Central memory CD8-positive, alpha-beta T cell (primary cell): Measurements from ENCODE around the gene ZNF423.
A peak's percentile ranks its signal among the peaks of the same experiment; 100 is the strongest.

ENCODE experiments used
- ATAC-seq: fragments of 150-1000 bp; cut with Tn5 transposase; replicated peaks from 2 replicates; pipeline ENCODE4 v1.10.0; 2022; ENCODE audit warnings: mild to moderate bottlenecking, moderate FRiP score, moderate number of reproducible peaks; ENCODE audit not compliant: poor library complexity, severe bottlenecking; ENCODE audit errors: extremely low read depth
- DNase-seq, 2 donors: peaks; one replicate each; pipeline ENCODE4 v3.0.0; 2021; ENCODE audit warnings: low spot score in 2 of 2
- H3K27ac Mint-ChIP-seq: one replicate; pipeline ENCODE4 v1.8.0; 2022; ENCODE audit warnings: low read depth, mild to moderate bottlenecking, moderate library complexity, mixed read lengths
- H3K27me3 Mint-ChIP-seq: one replicate; pipeline ENCODE4 v1.8.0; 2022; ENCODE audit warnings: mixed read lengths
- H3K36me3 Mint-ChIP-seq: one replicate; pipeline ENCODE4 v1.8.0; 2022; ENCODE audit warnings: mild to moderate bottlenecking, moderate library complexity, mixed read lengths; ENCODE audit not compliant: insufficient read depth
- H3K4me1 Mint-ChIP-seq: one replicate; pipeline ENCODE4 v1.8.0; 2022; ENCODE audit warnings: mixed read lengths
- H3K4me3 Mint-ChIP-seq: one replicate; pipeline ENCODE4 v1.8.0; 2022; ENCODE audit warnings: mild to moderate bottlenecking, moderate library complexity, mixed read lengths
- H3K9me3 Mint-ChIP-seq: one replicate; pipeline ENCODE4 v1.8.0; 2022; ENCODE audit warnings: mixed read lengths

ZNF423 gene

DNA sequence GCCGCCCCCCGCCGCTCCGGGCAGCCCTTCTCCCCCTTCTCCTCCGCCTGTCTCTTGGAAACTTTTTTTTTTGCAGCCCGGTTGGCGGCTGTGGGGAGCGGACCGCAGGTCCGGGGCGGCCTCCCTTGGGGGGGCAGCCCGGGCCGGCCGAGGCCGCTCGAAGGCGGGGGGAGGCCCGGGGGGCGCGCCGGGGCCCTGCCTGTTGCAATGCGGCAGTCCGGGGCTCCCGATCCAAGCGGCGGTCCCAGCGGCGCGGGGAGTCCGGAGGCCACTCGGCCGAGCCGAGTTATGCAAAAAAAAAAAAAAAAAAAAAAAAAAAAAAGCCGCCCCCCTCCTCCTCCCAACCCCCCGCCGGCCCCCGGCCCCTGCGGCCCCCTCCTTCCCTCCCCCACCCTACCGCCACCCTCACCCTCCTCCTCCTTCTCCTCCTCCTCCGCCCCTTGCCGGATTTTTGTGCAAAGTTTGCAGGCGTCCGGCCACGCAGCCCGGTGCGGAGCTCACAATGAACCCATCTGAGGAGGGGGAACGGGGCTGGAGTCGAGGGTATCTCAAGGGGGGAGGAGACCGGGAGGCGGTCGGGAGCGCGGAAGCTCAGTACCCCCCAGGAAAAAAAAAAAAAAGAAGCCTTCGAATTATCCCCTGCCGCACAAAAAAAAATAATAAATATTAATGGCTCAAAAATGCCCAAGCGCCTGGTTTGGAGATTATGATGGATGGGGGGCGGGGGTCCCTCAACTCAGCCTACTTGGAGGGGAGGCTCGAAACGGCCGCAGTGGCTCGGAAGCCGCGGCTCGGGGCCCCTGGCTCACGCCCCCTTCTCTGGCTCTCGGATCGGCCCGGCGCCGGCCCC lies at the start of gene ZNF423:
TSS of gene ZNF423 (minus strand) at position 291 of the 850 bp plus-strand sequence. CDS start 338 bp downstream, outside the sequence.
- H3K4me1 Mint-ChIP-seq: peaks cover 4% of the 10 kb centered on the region
- DNase-seq (no peak), ATAC-seq (no peak)
- no peak within 1 kb of the TSS for H3K27ac Mint-ChIP-seq
- H3K4me3 Mint-ChIP-seq: peak within 1 kb of the TSS; percentile 77
- peaks cover 63% of the 10 kb centered on the region for H3K27me3 Mint-ChIP-seq
- peaks cover 1% of the 10 kb centered on the region for H3K36me3 Mint-ChIP-seq
- no peaks in the 10 kb centered on the region for H3K9me3 Mint-ChIP-seq

DNA sequence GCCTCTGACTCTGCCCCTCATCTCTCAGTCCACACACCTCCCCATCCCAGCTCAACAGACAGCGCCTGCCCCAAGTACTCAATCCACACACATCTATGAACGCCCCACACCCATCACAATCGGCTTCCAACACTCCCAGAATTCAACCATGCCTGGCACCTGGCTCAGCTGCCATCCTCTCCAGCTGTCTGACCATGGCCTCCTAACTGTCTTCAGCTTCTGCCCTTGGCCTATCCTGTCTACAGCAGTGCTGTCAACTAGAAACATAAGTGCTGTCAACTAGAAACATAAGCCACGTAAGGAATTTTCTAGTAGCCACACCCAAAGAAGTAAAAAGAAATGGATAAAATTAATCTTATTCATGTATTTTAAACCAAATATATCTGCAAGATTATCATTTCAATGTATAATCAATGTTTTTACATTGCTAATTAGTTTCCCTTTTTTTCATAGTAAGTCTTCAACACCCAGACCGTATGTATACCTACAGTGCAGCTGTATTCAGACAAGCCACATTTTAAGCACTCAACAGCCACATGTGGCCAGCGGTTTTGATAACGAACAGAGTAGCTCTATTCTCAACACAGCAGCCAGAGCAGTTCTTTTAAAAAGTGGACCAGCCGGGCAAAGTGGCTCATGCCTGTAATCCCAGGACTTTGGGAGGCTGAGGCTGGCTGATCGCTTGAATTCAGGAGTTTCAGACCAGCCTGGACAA lies 48.6 kb upstream of the ZNF423 start:
- H3K27me3 Mint-ChIP-seq: peaks cover 13% of the 10 kb centered on the region
- no peaks in the 10 kb centered on the region for H3K9me3 Mint-ChIP-seq
- ATAC-seq (no peak), DNase-seq (no peak)
- peaks cover 2% of the 10 kb centered on the region for H3K36me3 Mint-ChIP-seq
- no peaks in the 10 kb centered on the region for H3K4me1 Mint-ChIP-seq
- no peak overlapping the region for H3K4me3 Mint-ChIP-seq
- no peak overlapping the region for H3K27ac Mint-ChIP-seq

DNA sequence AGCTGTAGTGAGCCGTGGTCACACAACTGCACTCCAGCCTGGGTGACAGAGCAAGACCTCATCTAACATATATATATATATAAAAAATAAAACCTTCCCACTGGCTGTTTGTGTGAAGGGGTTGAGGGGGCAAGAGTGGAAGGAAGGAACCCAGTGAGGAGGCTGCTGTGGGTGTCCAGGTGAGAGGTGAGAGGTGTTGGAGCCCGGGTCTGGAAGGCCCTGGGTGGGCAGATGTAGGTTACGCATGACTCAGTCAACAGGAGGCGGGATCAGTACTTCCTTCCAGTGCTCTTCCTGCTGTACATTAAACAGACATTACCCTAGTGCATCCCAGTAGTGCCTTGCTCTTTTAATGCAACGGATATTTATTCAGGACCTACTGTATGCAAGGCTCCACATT lies 47.0 kb upstream of the ZNF423 start:
- no peak for DNase-seq
- peaks cover 7% of the 10 kb centered on the region for H3K27me3 Mint-ChIP-seq
- no peaks in the 10 kb centered on the region for H3K4me1 Mint-ChIP-seq
- H3K27ac Mint-ChIP-seq: no peak overlapping the region
- no peaks in the 10 kb centered on the region for H3K9me3 Mint-ChIP-seq
- H3K36me3 Mint-ChIP-seq: peaks cover 2% of the 10 kb centered on the region
- H3K4me3 Mint-ChIP-seq: no peak overlapping the region
- no peak for ATAC-seq

DNA sequence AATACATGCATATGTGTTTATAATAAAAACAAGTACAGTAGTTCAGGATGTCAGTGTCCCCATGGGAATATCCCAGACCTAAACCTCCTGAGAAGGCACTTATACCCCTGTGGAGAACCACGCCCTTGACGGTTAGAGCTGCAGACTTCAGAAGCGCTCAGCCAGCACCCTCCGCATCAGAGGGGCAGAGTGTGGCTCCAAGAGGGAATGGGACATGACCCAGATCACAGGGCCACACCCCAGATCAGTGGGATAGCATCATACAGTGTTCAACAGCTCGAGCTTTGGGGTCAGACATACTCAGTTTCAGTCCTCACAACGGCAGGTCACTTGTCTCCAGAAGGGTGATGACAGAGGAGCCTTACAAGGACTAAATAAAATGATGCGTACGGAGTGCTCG lies 45.8 kb upstream of the ZNF423 start:
- no peak for DNase-seq
- Mint-ChIP-seq H3K9me3 (no peaks in the 10 kb centered on the region), H3K36me3 (no peaks in the 10 kb centered on the region), H3K27ac (no peak overlapping the region), H3K4me1 (no peaks in the 10 kb centered on the region), H3K27me3 (peaks cover 14% of the 10 kb centered on the region), H3K4me3 (no peak overlapping the region)
- no peak for ATAC-seq

DNA sequence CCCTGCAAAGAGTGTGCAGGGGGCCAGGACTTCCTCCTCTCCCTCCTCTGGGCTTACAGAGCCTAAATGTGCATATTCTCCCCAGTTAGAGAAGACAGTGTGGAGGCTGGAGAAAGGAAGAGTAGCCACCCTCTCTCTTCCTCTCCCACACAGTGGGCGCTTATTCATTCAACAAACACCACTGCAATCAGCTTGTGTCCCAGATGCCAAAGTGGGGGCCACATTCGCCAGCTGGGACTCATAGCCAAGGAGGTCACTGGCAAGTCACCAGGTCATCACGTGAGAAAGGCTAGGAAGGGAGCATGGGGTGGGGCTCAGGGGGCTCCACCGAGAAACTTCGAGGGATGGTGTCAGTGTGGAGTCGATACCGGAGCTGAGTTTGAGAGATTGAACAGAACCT lies 45.0 kb upstream of the ZNF423 start:
- H3K27me3 Mint-ChIP-seq: peaks cover 20% of the 10 kb centered on the region

DNA sequence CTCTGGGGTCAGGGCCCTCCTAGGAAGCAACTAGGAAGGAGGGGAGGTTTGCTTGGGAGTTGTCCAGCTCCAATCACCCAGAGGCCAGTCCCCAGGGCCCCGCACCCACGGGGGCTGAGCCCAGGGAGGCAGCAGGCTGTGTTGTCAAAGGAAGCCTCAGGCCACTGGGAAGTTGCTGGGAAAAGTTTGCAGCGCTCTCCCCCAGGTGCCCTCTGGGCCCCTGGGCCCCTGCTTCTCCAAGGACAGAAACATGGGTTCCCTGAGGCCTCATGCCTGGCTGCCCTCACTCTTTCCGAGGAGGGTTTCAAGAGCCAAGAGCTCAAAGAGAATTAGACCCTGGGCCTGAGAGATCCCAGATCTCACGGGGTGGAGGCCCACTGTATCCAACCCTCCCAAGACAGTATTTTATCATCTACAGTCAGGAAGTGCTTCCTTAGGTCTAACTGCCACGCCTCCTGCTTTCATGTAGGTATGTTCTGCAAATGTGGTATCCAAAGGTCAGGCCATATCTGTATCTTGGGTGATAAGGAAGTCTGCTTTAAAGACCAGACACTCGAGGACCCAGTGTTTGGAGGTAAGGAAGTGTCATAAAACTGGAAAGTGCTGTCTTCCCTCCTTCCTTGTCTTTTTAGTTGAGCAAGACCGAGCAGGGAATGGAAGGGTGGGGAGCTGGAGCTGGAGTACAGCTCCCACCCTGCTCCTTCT lies 44.2 kb upstream of the ZNF423 start:
- Mint-ChIP-seq H3K27ac (no peak overlapping the region), H3K27me3 (peaks cover 26% of the 10 kb centered on the region), H3K9me3 (no peaks in the 10 kb centered on the region), H3K36me3 (no peaks in the 10 kb centered on the region), H3K4me3 (no peak overlapping the region), H3K4me1 (no peaks in the 10 kb centered on the region)
- DNase-seq (no peak), ATAC-seq (no peak)

More for the DNA sequence above, 45.0 kb upstream of the ZNF423 start:
- Mint-ChIP-seq H3K9me3 (no peaks in the 10 kb centered on the region), H3K36me3 (no peaks in the 10 kb centered on the region), H3K4me3 (no peak overlapping the region), H3K27ac (no peak overlapping the region), H3K4me1 (no peaks in the 10 kb centered on the region)
- ATAC-seq (no peak), DNase-seq (no peak)

DNA sequence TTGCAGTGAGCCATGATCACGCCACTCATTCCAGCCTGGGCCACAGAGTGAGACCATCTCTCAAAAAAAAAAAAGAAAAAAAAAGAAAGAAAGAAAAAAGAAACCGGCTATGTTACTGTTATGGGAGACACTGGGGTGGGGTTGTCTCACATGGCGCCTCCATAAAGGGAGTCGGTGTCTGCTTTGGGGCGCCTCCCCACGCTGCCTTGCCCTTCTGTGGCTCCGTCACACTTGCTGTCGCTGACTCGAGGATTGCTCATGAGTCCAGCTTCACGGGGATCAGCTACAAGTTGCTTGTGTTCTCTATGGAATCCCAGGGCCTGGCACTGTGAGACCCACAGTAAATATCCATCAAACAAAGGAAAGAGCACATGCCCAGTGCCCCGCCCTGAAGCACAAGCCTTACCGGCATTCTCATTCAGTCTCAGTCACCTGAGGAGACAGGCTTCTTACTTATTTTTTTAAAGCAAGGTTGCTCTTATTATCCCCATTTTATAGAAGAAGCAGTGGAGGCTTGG lies 40.6 kb upstream of the ZNF423 start:
- H3K27ac Mint-ChIP-seq: no peak overlapping the region
- DNase-seq (no peak), ATAC-seq (no peak)
- H3K4me3 Mint-ChIP-seq: no peak overlapping the region
- peaks cover 58% of the 10 kb centered on the region for H3K27me3 Mint-ChIP-seq
- H3K4me1 Mint-ChIP-seq: no peaks in the 10 kb centered on the region
- no peaks in the 10 kb centered on the region for H3K36me3 Mint-ChIP-seq
- H3K9me3 Mint-ChIP-seq: no peaks in the 10 kb centered on the region

DNA sequence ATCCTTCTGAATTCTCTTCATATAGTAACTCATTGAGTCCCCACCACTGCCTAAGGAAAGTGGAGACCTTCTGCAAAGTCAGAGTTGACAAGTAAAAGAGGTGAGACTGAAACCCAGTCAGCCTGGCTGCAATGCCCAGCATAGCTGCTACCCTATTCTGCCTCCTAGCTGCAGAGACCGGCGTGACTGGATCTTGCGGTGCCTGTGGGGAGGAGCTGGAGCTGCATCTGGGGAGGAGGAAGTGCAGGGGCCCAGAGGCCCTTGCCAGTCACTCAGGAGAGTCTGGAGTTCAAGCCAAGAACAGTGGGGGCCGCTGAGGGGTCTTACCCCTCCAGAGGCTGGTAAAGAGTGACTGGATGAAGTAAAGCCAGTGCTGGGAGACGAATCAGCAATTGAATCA lies 35.0 kb upstream of the ZNF423 start:
- Mint-ChIP-seq H3K27ac (no peak overlapping the region), H3K4me1 (no peaks in the 10 kb centered on the region)

DNA sequence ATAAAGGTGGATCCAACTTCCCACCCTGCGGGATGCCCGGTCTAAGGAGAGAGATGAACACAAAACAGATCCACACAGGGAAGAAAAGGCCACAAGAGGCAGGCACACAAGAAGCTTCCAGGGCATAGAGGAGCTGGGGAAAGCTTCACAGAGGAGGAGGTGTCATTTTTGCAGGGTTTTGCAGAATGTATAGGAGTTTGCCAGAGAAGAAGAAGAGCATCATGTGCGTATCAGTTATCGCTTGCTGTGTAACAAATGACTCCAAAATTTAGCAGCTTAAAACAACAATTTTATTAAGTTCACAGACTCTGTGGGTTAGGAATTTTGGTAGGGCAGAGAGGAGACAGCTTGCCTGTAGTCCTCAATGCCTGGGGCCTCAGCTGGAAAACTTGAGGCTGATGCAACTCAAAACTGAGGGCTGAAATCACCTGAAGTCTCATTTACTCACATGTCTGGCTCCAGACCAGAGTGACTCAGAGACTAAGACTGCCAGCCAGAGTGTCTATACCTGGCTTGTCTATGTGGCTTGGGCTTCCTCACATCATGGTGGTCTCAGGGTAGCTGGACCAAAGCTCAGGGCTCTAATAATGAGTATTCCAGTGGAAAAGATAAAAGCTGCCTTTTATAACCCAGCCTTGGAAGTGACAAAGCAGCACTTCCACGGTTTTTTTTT lies 33.9 kb upstream of the ZNF423 start:
- H3K36me3 Mint-ChIP-seq: no peaks in the 10 kb centered on the region
- H3K4me3 Mint-ChIP-seq: no peak overlapping the region
- H3K4me1 Mint-ChIP-seq: no peaks in the 10 kb centered on the region
- no peak for ATAC-seq
- no peak for DNase-seq
- H3K27ac Mint-ChIP-seq: no peak overlapping the region
- H3K27me3 Mint-ChIP-seq: peaks cover 68% of the 10 kb centered on the region
- peaks cover 6% of the 10 kb centered on the region for H3K9me3 Mint-ChIP-seq

More for the DNA sequence above, 35.0 kb upstream of the ZNF423 start:
- ATAC-seq (no peak), DNase-seq (no peak)
- Mint-ChIP-seq H3K27me3 (peaks cover 76% of the 10 kb centered on the region), H3K36me3 (no peaks in the 10 kb centered on the region), H3K4me3 (no peak overlapping the region), H3K9me3 (peaks cover 6% of the 10 kb centered on the region)

DNA sequence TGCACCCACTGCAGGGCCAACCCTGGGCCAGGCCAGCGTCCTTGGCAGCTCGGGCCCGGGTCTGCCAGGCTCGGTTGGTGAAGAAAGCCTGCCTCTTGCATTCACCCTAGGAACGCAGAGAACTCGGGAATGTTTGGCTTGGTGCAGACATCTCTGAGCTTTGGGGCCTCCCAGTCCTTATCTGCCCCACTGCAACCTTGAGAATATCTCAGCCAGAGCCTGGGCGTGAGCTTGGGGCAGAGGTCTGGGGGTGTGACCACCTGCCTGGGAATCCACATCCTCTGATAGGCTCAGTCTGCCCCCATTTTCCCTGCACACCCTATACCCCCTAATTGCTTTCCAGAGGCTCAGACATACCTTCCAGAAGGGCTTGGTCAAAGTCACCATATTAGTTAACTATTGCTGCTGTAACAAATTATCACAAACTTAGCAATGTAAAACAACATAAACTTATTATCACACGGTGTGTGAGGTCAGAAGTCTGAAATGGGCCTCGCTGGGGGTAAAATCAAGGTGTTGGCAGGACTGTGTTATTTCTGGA lies 30.7 kb upstream of the ZNF423 start:
- peaks cover 66% of the 10 kb centered on the region for H3K27me3 Mint-ChIP-seq
- no peak for ATAC-seq
- no peaks in the 10 kb centered on the region for H3K4me1 Mint-ChIP-seq
- H3K27ac Mint-ChIP-seq: no peak overlapping the region
- H3K36me3 Mint-ChIP-seq: no peaks in the 10 kb centered on the region
- no peak for DNase-seq
- peaks cover 6% of the 10 kb centered on the region for H3K9me3 Mint-ChIP-seq
- H3K4me3 Mint-ChIP-seq: no peak overlapping the region

DNA sequence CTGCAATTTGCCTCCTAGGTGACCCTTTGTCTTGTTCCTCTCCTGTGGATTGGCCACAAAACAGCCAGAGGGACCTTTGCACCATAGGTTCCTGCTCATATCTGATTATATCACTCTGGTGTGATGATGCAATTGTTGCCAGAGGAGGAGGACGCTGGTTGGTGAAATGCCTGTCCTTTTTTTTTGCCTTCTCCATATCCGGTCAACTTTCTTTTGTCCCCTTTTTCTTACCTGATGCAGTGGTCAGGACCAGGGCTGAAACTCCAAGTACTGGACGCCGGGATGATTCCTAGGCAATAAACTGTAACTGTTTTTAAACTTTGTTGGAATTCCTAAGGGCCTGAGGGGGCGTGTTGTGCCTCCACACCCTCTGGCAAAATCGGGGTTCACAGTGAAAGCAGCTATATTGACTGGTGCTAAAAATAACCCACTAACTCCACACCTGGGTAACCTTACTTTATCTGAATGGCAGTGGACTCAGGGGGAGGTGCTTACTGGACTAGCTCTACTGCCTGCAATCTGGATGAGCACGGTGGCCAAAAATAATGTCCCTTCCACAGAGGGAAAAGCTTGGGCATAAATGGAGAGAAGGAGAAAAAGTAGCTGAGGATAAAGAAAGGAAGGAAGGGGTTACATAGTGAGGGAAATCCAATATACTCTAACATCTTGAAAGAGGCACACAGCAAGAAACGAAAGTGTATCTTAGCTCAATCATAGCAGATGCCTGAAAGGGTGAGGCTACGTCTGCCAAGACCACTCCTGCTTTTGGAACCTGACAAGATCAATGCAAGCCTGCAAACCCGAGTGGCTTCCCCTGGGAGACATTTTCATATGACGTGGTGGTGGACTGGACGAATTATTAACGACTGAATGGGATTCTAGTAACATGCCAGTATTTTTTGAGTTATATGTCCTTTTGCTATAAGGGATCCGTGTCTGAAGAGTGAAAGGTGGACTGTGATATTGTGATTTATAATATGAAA lies 28.4 kb upstream of the ZNF423 start:
- no peak overlapping the region for H3K27ac Mint-ChIP-seq
- H3K9me3 Mint-ChIP-seq: no peaks in the 10 kb centered on the region
- H3K4me3 Mint-ChIP-seq: no peak overlapping the region
- no peaks in the 10 kb centered on the region for H3K4me1 Mint-ChIP-seq
- ATAC-seq (no peak), DNase-seq (no peak)
- H3K27me3 Mint-ChIP-seq: peaks cover 67% of the 10 kb centered on the region
- H3K36me3 Mint-ChIP-seq: peaks cover 2% of the 10 kb centered on the region
